Measurements from ENCODE around the gene ZBTB38.

Gene ZBTB38

DNA sequence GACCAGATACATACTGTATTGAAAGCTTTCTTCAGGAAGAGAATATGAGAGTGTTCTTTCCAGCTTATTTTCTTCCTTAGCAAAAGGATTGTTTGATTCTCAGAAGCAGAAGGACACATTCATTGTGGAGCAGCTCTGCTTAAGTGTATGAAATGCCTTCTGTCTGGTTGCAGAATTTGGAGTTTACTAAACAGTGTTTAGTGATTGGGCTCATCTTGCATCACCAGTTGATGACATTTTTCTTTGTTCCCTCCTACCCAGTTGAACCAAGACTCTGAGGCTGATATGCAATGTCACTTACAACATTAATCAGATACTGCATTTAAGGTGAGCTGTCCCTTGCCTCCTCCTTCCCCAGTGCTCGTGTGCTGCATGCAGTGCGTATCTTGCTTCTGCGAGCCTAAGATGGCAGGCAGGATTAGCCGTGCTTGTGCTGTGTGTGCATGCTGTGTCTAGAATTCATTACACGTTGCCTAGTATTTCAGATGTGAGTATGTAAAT is 18.4 kb downstream of the ZBTB38 start:
- no peak for DNase-seq (ENCODE audit: low read depth, low spot score)

DNA sequence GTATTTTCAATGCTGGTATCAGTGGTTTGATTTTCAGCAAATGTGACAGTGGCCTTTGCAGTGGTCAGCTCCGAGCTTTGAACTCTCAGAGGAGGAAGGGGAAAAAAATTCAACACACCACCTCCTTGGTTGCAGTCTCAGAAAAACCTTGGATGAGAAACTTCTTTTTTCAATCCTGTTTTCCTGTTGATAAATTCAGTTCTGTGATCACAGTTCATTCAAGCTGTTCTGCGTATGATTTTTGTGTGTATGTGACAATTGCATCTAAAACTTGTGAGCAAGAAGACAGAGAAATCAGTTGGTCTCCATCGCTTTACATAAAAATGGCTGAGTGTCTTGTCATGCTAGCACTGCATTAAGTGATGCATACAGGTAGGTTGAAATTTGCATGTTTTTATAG is 19.2 kb downstream of the ZBTB38 start:
- DNase-seq (ENCODE audit: low read depth, low spot score), result no peak

DNA sequence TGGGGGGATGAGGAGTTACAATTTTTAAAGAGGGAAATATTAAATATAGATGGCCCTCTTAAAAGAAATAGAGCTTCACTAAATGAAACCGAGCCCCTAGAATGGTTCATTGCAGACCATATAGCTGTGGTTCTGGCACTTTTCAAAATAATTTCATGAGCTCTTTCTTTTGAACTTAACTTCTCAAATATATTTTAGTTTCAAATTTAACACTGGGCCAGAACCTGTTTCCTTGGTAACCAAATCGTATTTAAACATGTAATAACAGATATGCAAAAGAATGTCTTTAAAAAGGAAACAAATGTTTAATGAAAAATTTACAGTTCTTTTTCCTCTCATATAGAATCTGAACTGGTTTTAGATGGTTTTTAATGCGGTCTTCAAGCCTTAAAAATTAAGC is 20.1 kb downstream of the ZBTB38 start:
- no peak for DNase-seq (ENCODE audit: low read depth, low spot score)

DNA sequence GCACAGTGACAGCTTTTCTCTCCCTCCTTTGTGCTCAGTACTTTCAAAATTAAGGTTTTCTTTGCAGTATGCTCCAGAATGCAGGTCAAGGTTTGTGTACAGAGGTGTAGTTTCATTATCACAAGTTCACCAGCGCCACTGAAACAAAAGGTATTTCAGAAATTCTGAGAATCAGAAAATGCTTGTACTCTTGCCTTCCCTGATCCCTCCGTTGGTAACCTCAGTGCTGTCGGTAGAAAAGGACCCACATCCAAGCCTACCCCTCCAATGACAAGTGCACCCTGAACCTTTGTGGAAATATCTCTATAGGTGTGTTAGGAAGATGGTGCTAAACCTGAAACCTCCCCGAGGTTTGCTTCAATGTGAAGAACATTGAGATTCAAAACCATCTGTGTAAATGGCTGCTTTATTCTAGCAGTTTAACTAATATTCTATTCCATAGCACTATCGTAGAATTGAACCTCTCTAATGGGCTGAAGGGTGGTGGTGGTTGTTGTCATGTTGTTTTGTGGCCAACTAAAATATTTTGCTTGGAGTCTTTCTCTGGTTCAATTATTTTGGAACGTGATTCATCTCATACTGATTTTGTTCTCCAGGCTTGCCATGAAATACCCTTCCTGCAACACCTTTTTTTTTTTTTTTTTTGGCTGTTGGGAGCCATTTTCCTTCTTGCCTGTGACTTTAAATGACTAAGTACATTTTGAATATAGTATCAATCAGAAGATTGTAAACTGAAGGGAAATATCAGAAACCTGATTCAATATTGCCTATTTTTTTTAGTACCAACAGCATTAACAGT is 20.7 kb downstream of the ZBTB38 start:
- DNase-seq (ENCODE audit: low read depth, low spot score), result no peak

DNA sequence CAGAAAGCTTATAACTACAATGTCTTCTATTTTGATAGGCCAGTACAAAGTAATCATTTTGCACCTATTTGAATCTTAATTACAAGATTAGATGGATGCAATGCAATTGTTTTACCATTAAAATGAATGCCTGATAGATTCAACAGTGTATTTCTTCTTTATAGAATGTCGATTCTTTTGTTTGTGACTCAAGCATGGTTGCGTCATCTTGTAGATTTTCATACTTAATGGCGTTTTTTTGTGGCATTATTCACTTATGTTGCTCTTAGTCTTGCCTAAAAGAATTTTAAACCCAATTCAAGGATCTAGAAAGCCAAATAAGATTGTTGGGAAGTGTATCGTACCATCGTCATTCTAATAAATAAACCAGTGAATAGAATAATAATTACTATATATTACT is 21.4 kb downstream of the ZBTB38 start:
- no peak for DNase-seq (ENCODE audit: low read depth, low spot score)

DNA sequence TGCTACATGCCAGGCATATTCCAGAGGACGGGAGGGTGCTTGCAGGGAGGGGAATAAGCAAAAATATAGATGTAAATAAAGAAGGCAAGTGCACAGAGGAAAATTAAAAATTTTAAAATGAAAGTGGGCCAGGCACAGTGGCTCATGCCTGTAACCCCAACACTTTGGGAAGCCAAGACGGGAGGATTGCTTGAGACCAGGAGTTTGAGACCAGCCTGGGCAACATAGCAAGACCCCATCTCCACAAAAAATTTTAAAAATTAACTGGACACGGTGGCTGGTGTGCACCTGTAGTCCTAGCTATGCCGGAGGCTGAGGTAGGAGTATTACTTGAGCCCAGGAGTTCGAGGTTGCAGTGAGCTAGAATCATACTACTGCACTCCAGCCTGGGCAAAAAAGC is 22.4 kb downstream of the ZBTB38 start:
- DNase-seq (ENCODE audit: low read depth, low spot score), result no peak

DNA sequence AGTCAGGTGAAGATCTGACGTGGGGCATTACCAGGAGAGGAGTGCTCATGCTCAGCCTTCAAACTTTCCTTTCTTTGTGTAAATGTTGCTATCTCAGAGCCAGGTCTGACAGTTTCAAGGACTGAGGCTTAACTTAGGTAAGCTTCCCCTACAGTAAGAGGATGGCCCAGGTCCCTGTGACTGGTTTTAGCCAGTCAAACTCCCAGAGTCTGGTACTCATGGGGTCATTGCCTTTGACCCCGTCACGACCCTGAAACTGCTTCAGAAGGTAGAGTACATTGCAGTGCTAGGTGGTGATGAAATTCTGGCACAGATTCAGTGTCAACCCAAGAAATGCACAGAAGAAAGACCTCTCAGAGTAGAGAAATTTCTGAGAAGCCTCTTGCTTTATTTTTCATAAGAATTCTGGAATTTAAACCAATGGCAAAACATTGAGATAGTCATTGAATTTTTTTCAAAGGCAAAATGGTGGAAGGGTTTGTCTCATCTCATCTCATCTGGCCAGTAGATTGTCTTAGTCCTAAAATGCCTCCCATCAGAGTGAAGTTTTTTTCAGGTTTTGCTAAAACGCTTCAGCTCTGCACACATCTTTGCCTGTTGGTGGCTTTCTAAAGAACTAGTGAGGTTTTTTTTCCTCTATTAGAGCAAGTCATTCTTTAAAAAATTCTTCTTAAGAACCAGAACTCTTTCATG is 23.1 kb downstream of the ZBTB38 start:
- no peak for DNase-seq (ENCODE audit: low read depth, low spot score)

DNA sequence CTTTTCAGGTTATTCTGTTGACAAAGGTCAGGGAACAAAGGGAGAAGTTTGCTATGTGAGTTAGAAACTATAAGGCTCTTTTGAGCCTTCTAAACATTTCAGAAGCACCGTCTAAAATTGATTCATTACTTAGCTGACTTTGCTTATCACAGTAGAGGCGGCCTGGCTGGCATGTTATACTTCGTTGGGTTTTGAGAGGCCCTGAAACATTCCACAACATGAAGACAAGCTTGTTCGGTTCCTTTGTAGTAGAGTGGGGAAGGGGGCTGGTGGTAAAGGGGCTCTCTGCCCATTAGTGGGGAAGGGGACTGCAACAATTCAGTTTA is 23.6 kb downstream of the ZBTB38 start:
- no peak for DNase-seq (ENCODE audit: low read depth, low spot score)

DNA sequence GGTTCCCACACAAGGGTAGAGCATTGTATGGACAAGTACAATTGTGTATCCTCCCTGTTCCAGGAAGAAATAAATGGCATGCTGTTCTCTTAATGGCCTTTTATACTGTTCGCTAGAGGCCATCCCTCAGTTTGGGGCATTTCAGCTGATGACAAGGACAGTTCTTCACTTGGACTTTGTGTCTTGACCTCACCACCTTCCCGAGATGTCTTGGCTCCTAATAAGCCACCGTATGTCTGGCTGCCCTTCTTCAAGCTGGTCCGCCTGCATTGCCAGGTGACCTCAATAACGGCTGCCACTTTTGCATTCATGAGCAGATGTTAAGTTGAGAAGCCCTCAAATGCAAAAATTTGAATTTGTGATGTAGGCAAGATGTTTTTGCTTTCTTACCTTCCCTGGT is 24.1 kb downstream of the ZBTB38 start:
- DNase-seq (ENCODE audit: low read depth, low spot score), result no peak

DNA sequence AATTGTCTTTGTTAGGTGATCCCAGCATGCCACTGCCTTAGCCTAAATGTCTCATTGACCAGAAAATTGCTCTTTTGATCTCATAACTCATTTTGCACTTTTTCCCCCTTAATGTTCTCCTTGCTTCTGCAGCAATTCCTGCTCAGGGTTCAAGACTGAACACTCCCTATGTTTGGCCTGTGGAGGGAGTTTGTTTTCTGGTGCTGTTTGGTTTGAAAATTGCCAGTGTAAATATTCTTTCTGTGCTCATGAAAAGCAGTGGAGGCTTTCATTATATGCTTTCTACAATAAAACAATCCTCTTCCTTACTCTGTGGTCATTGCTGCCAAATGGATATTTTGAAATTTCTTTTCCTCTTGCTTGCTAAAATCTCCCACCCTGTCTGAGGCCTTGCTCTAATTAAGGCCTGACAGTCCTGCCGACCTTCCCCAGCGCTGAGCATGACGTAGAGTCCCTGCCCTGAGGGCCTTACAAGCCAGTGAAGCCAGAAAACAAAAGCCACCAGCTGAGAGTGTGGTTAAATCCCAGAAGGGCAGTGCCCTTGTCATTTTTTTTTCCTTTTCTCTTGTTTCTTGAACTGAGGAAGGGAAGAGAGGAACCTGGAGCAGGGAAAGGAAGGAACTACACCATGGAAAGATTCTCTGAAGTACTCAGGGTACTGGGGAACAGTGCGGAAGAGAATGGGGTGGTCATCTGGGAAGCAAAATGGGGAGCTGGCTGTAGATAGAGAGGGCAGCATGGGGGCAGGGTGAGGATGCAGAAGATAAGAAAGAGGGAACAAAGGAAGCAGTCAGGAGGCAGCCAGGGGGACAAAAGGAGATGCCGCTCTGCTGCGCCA is 24.8 kb downstream of the ZBTB38 start:
- DNase-seq (ENCODE audit: low read depth, low spot score), result peak; percentile 64

DNA sequence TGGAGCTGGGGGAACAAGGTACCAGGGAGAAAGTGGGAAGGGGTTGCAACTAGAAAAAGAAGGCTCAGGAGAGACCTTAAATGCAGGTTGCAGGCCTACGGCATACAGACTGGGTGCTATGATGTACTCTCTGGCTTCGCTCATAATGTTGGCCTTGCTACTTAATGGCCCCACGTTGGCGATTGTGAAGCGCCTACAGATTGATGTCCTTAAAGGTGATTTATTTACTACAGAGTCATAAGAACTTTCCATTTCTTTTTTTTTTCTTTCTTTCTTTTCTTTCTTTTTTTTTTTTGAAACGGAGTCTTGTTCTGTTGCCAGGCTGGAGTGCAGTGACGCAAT is 25.4 kb downstream of the ZBTB38 start:
- DNase-seq (ENCODE audit: low read depth, low spot score), result no peak

DNA sequence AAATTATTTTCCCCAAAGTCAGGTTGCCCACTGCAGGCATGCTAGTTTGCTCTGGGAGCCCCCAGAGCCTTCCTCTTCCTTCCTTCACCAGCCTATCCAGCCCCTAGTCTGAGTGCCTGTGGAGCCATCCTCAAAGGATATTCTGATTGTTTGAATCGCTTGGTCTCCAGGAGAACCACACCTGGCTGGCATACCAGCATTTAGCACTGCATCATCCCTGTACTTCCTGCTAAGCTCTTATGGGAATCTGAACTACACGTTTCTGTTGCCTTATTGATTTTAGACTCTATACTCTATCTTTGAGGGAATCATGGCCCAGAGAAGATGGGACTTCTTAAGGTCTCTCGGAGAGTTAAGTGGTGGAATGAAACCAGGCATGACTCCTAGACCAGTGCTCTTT is 26.3 kb downstream of the ZBTB38 start:
- DNase-seq (ENCODE audit: low read depth, low spot score), result no peak

DNA sequence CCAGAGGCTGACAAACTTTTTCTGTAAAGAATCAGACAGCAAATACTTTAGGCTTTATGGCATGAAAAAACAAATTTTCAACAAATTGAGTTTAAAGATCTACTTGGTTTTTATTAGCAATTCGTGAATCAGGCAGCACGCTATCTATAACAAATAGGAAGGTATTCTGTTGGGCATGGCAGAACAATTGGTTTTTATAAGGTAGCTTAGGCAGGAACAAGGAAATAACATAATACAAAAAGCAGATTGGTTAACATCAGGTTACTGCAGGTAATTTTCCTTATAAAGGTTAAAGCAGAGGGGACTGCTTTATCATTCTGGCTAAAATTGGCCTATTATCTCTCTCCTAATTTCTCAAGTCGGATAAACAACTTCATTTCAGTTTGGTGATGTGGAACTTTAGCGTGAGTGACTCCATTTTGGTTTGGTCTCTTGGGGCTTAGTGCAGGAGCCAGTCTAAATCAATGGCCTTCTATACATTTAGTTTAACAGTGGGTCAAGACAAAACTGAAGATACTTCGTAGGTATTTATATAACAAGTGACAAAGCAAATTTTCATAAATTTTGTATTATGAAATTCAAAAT is 26.8 kb downstream of the ZBTB38 start:
- no peak for DNase-seq (ENCODE audit: low read depth, low spot score)

DNA sequence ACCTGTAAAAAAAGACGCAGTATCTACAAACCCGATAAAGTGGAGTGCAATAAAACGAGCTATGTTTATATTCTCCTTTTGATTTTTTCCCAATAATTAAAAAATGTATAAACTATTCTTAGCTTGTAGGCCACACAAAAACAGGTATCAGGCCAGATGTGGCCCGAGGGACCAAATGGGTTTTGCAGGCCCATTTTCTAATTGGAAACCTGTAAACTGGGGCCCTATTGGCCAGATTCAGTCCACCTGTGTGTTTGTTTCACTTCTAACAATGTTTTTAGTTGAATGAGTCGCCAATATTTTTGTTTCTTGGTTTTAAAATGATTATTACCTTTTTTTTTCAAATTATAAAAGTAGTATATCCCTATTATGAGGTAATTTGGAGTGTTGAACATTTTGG is 29.7 kb downstream of the ZBTB38 start:
- DNase-seq (ENCODE audit: low read depth, low spot score), result no peak

DNA sequence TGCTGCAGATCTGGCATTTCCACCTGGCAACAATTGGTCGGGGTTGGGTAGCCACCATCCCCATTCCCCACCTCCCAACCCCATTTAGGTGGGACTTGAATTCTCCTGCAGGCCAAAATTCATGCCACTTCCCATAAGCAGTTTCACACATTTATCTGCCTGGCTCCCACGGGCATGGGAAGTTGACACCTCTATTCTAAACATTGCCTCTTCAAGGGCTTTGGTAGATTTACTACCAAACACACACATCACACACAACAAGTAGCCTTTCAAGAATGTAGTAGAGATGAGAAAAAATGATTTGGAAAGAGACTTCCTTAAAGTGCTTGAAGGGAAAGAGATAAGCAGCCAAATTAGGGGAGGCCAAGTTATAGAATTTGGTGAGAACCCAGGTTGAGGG is 30.9 kb downstream of the ZBTB38 start:
- no peak for DNase-seq (ENCODE audit: low read depth, low spot score)

DNA sequence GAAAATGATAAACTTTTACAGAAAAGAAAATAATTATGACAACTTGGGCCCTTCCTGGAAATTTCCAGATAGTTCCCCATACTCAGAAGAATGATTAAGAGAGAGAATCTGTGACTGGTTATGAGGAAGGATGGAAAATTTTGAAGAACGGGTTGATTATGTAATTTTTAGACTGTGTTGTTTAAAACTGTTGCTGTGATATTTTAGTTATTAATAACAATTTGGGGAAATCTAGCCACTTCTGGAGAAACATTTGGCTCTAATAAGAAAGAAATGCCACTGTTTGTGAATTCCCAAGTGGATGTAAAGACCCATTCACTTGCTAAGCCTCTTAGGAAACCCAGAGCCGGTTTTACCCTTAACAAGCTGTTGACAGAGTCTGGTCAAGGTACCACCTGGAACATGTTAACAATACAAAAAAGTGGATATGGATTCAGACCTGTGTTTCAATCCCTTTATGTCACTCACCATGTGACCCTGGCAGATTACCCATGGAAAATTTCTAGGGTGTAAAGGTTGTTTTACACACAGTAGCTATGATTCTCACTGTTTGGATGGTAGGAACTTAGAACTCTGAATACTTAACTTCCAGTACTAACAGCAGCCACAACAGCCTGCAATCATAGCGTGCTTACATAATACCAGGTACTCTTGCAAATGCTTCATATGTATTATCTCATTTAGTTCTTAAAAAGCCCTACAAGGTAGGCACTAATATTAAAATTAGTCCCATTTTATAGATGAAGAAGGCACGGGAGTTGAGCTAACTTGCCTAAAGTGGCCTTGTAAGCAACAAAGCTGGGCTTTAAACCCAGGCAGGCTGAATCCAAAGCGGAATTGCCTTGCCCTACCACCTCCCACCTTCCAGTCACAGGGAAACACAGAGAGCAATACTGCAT is 32.0 kb downstream of the ZBTB38 start:
- no peak for DNase-seq (ENCODE audit: low read depth, low spot score)

DNA sequence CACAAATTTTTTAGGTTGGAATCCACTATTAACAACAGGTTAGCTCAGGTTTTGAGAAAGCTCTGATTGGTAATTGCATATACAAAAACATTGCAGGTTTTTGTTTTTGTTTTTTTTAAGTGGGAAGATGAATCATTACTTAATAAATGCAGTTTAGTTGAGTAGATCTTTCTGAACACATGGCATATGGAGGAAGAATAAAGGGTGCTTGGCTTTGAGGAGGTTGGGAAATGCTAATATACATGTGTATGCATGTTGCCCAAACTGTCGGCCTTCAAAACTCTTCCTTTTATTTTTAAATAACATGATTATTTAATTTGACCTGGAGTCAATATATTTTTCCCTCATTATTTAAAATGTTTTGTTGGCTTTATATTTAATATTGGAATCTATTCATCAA is 32.8 kb downstream of the ZBTB38 start:
- DNase-seq (ENCODE audit: low read depth, low spot score), result no peak

DNA sequence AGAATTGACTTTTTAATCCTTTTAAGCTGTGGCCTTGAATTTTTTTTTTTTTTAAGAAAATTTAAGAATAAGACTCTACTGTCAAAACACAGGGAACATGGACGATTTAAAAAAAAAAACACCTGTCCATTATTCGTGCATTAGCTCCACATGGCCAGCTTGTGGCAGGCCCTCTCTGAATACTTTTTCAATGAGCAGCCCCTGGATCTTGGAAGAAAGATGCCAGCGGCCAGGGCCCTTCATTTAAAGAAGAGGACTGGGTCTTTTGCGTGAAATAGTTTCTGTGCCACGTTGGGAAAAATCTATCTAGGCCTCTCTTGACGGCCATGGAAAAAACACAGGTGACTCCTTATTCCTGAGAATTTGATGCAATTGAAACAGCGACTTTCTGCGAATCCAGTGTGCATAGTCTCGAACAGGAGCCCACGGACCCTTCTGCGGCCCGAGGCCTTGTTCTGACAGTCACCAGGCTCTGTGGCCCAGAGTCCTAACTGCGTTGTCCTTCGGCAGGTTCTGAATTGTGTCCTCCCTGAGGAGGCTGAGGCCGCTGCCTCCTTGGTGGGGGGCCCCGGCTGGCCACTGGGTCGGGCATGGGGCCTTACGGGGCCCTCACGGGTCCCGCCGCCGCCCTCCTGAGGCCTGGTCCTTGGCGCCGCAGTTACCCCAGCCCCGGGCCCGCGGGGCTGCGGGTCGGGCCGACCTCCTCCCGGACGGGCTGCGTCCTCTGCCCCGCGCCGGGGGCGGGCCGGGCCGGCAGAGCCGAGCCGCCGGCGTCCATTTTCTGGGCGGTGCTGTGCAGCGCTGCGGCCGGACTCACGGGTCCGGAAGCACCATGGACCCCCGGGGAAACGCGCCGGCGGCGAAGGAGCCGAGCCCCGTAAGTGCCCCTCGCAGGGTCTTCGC is 33.5 kb downstream of the ZBTB38 start:
- no peak for DNase-seq (ENCODE audit: low read depth, low spot score)

DNA sequence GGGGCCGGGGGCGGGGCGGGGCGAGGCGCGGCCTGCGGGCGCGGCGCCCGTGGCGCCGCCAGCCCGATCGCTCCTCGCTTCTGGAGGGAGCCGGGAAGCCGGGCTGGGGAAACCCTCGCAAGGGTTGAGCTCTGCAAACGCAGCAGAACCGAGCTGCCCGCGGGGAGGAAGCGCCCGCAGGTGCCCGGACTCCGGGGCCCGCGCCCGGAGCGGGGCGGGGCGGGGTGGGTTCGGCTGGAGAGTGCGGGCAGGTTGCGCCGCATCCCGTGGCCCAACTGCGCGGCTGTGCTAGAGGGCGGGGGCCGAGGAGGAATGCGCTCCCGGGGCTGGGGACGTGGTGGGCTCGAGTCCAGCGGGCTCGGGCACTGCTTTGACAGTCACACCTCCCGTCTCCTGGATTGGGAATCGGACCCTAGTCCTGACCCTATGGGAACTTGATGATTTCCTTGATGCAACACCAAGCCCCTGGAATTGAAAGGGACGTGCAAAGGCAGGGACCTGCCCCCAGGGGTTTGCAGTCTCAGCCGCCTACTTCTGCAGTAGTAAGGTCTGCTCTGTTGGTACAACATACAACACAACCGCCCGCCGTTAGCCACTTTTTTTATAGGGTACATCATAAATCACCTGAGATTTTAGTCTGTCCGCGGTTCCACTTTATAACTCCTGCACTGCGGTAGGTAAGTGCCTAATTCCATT is 34.3 kb downstream of the ZBTB38 start:
- no peak for DNase-seq (ENCODE audit: low read depth, low spot score)

DNA sequence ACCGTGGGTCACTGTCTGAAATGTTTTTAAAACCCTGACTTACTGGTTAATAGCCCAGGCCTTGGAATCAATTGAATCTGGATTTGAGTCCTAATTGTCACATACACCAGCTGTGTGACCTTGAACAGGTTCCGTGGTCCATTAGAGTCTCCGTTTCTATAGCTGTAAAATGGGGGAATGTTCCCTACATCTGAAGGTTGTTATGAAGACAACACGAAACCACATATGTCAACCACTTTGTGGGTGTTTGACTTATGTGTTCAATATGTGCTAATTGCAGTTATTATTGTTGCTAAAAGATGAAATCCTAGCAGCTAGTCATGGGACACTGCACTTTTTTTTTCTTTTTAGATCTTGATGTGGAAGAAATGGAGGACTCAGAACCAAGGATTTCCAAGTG is 35.3 kb downstream of the ZBTB38 start:
- no peak for DNase-seq (ENCODE audit: low read depth, low spot score)
